HUES6 (cell line): ENCODE measurements around the gene SLC13A3.

Experiments used
- H3K27ac ChIP-seq: 2 replicates; pipeline ENCODE4 v1.7.0; 2013; ENCODE audit warnings: low read depth, mild to moderate bottlenecking, low read length, inconsistent platforms
- H3K27me3 ChIP-seq: 2 replicates; pipeline ENCODE4 v1.6.1; 2013; ENCODE audit warnings: low read length; ENCODE audit not compliant: control insufficient read depth, insufficient read depth
- H3K36me3 ChIP-seq: 2 replicates; pipeline ENCODE4 v1.6.1; 2013; ENCODE audit warnings: low read length; ENCODE audit not compliant: control insufficient read depth, insufficient read depth
- H3K4me1 ChIP-seq: 2 replicates; pipeline ENCODE4 v1.6.1; 2013; ENCODE audit warnings: low read length; ENCODE audit not compliant: control insufficient read depth, insufficient read depth
- H3K4me3 ChIP-seq: 2 replicates; pipeline ENCODE4 v1.5.1; 2013; ENCODE audit warnings: low read depth, low read length
- H3K9ac ChIP-seq: one replicate; pipeline ENCODE4 v1.6.1; 2013; ENCODE audit warnings: mild to moderate bottlenecking, low read length
- H3K9me3 ChIP-seq: 2 replicates; pipeline ENCODE4 v1.6.1; 2013; ENCODE audit warnings: low read depth, low read length; ENCODE audit not compliant: control insufficient read depth, insufficient read depth

Gene SLC13A3

GRCh38 chr20:46563860-46564221 is 87.4 kb downstream of the SLC13A3 start:
- Histone ChIP-seq H3K27ac (no peak overlapping the region), H3K9me3 (no peaks in the 10 kb centered on the region), H3K9ac (no peak overlapping the region), H3K36me3 (no peaks in the 10 kb centered on the region), H3K27me3 (no peaks in the 10 kb centered on the region), H3K4me3 (no peak overlapping the region), H3K4me1 (peaks cover 19% of the 10 kb centered on the region)

GRCh38 chr20:46563170-46563859 is 87.9 kb downstream of the SLC13A3 start:
- Histone ChIP-seq H3K27ac (no peak overlapping the region), H3K9ac (no peak overlapping the region), H3K27me3 (no peaks in the 10 kb centered on the region), H3K36me3 (no peaks in the 10 kb centered on the region), H3K4me1 (peaks cover 21% of the 10 kb centered on the region), H3K9me3 (no peaks in the 10 kb centered on the region), H3K4me3 (peak overlapping the region; percentile 42)

- Histone ChIP-seq H3K27ac (peak overlapping the region; percentile 28; the same call in 1 of the 2 replicates), H3K27me3 (no peaks in the 10 kb centered on the region), H3K36me3 (no peaks in the 10 kb centered on the region), H3K4me3 (peak overlapping the region; percentile 42), H3K9me3 (no peaks in the 10 kb centered on the region), H3K4me1 (peaks cover 21% of the 10 kb centered on the region), H3K9ac (no peak overlapping the region)
Observed at GRCh38 chr20:46562373-46563169, 88.7 kb downstream of the SLC13A3 start.

GRCh38 chr20:46562009-46562372 is 89.3 kb downstream of the SLC13A3 start:
- Histone ChIP-seq H3K27ac (peak overlapping the region; percentile 28; the same call in 1 of the 2 replicates), H3K4me3 (peak overlapping the region; percentile 42), H3K9me3 (no peaks in the 10 kb centered on the region), H3K36me3 (no peaks in the 10 kb centered on the region), H3K4me1 (peaks cover 23% of the 10 kb centered on the region), H3K27me3 (no peaks in the 10 kb centered on the region), H3K9ac (no peak overlapping the region)

GRCh38 chr20:46559685-46560440 is 91.4 kb downstream of the SLC13A3 start:
- Histone ChIP-seq H3K4me1 (peaks cover 35% of the 10 kb centered on the region), H3K9ac (no peak overlapping the region), H3K36me3 (no peaks in the 10 kb centered on the region), H3K27me3 (no peaks in the 10 kb centered on the region), H3K4me3 (no peak overlapping the region), H3K9me3 (no peaks in the 10 kb centered on the region), H3K27ac (no peak overlapping the region)

- Histone ChIP-seq H3K9me3 (no peaks in the 10 kb centered on the region), H3K36me3 (no peaks in the 10 kb centered on the region), H3K27ac (no peak overlapping the region), H3K4me3 (no peak overlapping the region), H3K4me1 (peaks cover 42% of the 10 kb centered on the region), H3K9ac (no peak overlapping the region), H3K27me3 (no peaks in the 10 kb centered on the region)
Observed at GRCh38 chr20:46559001-46559400, 92.3 kb downstream of the SLC13A3 start.

GRCh38 chr20:46558511-46558959 is 92.7 kb downstream of the SLC13A3 start:
- Histone ChIP-seq H3K27ac (no peak overlapping the region), H3K36me3 (no peaks in the 10 kb centered on the region), H3K27me3 (no peaks in the 10 kb centered on the region), H3K9ac (no peak overlapping the region), H3K4me3 (no peak overlapping the region), H3K4me1 (peaks cover 42% of the 10 kb centered on the region), H3K9me3 (no peaks in the 10 kb centered on the region)

- Histone ChIP-seq H3K36me3 (no peaks in the 10 kb centered on the region), H3K9ac (no peak overlapping the region)
Observed at GRCh38 chr20:46557231-46557956, 93.9 kb downstream of the SLC13A3 start.

GRCh38 chr20:46555370-46555956 is 95.8 kb downstream of the SLC13A3 start:
- H3K9me3 ChIP-seq, result no peaks in the 10 kb centered on the region
- H3K9ac ChIP-seq, result no peak overlapping the region
- H3K27me3 ChIP-seq, result no peaks in the 10 kb centered on the region
- H3K36me3 ChIP-seq, result no peaks in the 10 kb centered on the region
- no peak overlapping the region for H3K27ac ChIP-seq
- no peak overlapping the region for H3K4me3 ChIP-seq
- peaks cover 49% of the 10 kb centered on the region for H3K4me1 ChIP-seq

More at GRCh38 chr20:46557231-46557956, 93.9 kb downstream of the SLC13A3 start:
- no peaks in the 10 kb centered on the region for H3K27me3 ChIP-seq
- no peak overlapping the region for H3K4me3 ChIP-seq
- peaks cover 45% of the 10 kb centered on the region for H3K4me1 ChIP-seq
- no peak overlapping the region for H3K27ac ChIP-seq
- no peaks in the 10 kb centered on the region for H3K9me3 ChIP-seq

- no peak overlapping the region for H3K27ac ChIP-seq
- no peaks in the 10 kb centered on the region for H3K27me3 ChIP-seq
- H3K36me3 ChIP-seq, result no peaks in the 10 kb centered on the region
- peaks cover 52% of the 10 kb centered on the region for H3K4me1 ChIP-seq
- no peak overlapping the region for H3K4me3 ChIP-seq
- no peak overlapping the region for H3K9ac ChIP-seq
- H3K9me3 ChIP-seq, result no peaks in the 10 kb centered on the region
Observed at GRCh38 chr20:46554828-46555227, 96.4 kb downstream of the SLC13A3 start.
